ENCODE measurements around the gene ARHGEF19. TPM values are rescaled to one million over a fixed set of nuclear protein-coding genes. Genes with fewer than 3 reads are reported as not detected.
"Not testable (repeated sequence)": the region's sequence is repeated elsewhere in the genome, so short reads cannot be mapped to it uniquely, and the experiment has no call there.

The ARHGEF19 gene
- polyA plus RNA-seq, 3 donors = 5.5 to 8.4 (median 6.8) TPM

GRCh38 chr1:16209132-16209846, 3.2 kb downstream of the ARHGEF19 start:
- no peak overlapping the region for H3K27ac ChIP-seq (ENCODE audit: low read depth, low read length)
- WGBS, 3 donors = 61 to 83% (median 82%) methylated on average over 9 of the region's 9 CpGs

- WGBS, 3 donors = 82 to 85% (median 82%) methylated on average over 13 of the region's 13 CpGs
- H3K27ac ChIP-seq (ENCODE audit: low read depth, low read length) = no peak overlapping the region
Observed at GRCh38 chr1:16208270-16208987, 4.0 kb downstream of the ARHGEF19 start.

DNA sequence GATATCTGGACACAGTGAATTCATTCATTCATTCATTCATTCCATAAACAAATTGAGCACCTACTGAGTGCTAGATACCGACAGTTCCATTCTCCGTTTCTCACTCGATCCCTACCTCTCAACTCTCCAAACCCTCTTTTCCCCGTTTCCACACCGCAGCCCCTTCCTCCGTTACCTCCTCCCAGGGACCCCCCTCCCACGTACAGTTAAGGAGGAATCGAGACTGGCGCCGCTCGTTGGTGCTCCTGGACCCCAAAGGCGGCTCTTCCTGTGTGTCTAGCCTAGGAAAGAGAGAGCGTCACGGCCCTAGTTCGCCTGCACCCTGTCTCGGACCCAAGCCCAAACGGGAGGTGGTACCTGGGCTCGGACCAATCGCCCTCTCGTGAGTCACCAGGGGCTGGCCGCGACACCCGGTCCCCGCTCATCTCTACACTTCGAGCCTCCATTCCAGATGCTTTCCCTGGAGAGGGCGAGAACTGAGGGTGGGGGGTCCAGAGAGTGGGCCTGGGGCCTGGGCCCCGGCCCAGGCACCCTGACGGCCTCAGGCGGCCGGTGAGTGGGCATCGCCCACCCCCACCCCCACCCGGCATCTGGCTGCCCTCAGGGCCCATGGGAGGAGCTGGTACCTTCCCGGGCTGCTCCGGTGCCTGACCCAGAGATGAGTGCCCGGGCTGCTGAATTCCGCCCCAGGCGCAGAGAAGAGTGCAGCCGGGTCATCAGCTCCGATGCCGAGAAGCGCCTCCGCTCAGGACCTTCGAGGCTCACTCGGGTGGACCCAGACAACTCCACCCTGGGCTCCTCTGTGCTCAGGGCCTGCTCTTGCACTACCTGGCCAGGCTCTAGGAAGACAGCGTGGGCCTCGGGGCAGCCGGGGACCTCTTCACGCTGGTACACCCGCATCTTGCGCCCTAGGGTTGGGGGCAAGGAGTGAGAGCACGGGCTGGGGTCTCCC, 4.9 kb downstream of the ARHGEF19 start:
- 56 to 72% (median 58%) methylated on average over 44 to 51 of the region's 51 CpGs for WGBS, 3 donors

GRCh38 chr1:16206547-16207317, 5.7 kb downstream of the ARHGEF19 start:
- H3K27ac ChIP-seq (ENCODE audit: low read depth, low read length) = peak overlapping the region; percentile 58
- WGBS, 3 donors = 0 to 1% (median 1%) methylated on average over 69 to 87 of the region's 87 CpGs

More for the DNA sequence above, 4.9 kb downstream of the ARHGEF19 start:
- no peak overlapping the region for H3K27ac ChIP-seq (ENCODE audit: low read depth, low read length)

- no peak overlapping the region for H3K27ac ChIP-seq (ENCODE audit: low read depth, low read length)
- WGBS, 3 donors = 36 to 39% (median 38%) methylated on average over 29 to 38 of the region's 38 CpGs
Observed at GRCh38 chr1:16205891-16206546, 6.4 kb downstream of the ARHGEF19 start.

DNA sequence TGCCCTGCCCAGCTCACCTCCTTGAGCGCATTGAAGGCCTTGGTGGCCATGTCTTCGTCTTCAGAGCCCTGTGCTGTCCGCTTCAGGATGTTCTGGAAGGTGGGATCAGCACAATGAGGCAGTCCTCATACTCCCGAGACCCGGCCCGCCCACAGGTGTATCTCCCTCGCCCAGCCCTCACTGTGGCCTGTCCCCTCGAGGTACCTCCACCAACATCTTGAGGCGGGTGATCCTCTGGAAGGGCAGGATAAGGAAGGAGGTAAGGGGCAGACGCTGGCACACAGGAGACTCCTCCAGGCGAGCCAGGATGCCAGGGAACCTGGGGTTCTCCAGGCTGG, 7.1 kb downstream of the ARHGEF19 start:
- H3K27ac ChIP-seq (ENCODE audit: low read depth, low read length) = no peak overlapping the region
- 90 to 96% (median 94%) methylated on average over 11 of the region's 11 CpGs for WGBS, 3 donors

GRCh38 chr1:16204634-16205333, 7.7 kb downstream of the ARHGEF19 start:
- 83 to 89% (median 85%) methylated on average over 12 of the region's 12 CpGs for WGBS, 3 donors
- no peak overlapping the region for H3K27ac ChIP-seq (ENCODE audit: low read depth, low read length)

DNA sequence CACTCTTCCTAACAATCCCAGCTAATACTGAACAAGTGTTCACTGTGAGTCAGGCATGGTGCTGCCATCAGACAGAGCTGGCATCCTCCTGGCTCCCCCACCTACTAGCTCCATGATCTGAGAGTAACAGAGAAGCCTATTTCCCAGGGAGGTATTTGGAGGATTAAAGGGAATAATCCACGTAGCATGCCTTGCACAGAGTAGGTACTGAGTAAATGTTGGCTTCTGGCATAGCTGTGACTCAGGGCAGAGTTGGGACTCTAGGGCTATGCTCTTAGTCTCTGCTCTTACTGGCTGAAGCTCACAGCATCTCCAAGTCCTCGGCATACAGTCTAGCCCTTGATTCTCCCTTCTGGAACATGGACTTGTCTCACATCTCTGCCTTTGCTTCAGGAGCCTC, 8.2 kb downstream of the ARHGEF19 start:
- 90 to 96% (median 94%) methylated on average over 2 of the region's 2 CpGs for WGBS, 3 donors
- H3K27ac ChIP-seq (ENCODE audit: low read depth, low read length) = no peak overlapping the region

DNA sequence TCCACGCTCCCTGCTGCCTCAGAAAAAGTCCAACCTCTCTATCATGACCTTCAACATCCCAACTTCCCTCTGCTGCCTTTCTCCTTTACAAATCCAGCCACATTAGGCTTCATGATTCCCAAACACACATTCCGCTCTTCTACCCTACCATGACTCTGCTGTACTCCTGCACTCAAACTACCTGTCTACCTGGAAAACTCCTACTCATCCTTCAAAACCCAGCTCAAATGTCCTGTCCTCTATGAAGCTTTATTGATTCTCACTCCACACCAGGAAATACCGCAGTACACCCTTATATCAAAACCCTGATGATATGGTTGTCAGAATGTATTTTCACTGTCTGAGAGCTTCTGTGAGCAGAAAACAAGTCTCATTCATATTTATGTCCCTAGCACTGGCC, 8.9 kb downstream of the ARHGEF19 start:
- 54 to 70% (median 56%) methylated on average over 3 of the region's 3 CpGs for WGBS, 3 donors
- H3K27ac ChIP-seq (ENCODE audit: low read depth, low read length) = no peak overlapping the region

DNA sequence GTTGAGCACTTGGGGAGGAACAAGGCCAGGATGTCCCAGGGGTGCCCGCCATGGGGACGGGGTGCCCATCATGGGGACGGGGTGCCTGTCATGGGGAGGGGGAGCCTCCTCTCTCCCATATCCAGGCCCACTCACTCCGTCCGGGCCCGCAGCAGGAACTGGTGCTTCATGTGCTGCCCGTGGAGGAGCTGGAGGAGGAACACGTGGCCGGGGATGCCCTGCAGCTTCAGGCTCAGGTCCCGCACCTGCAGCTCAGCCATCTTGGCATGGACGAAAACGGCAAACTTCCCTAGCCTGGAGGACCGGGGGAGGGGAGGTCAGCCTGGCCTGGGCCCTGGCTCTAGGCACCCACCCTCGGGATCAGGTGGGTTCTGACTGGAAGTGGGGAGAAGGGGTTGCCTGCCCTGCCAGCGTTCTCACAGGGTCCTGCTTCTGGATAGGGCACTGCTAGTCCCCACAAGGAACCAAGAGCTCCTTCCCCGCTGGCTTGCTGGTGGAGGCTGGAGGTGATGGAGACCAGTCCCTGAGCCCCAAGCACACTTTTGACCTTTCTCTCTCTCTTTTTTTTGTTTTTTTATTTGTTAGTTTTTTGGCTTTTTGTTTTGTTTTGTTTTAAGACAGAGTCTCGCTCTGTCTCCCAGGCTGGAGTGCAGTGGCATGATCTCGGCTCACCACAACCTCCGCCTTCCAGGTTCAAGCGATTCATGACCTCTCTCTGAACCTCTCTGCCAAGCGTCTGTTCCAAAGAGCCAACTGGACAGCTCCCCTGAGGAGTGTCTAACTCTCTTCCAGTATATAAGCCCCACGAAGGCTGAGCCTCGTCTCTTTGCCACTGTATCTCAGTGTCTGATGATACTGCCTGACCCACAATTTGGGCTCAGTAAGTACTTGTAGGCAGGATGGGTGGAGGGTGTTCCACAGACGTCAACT, 9.9 kb downstream of the ARHGEF19 start:
- WGBS, 3 donors = 80 to 92% (median 88%) methylated on average over 24 of the region's 24 CpGs
- H3K27ac ChIP-seq (ENCODE audit: low read depth, low read length) = no peak overlapping the region

DNA sequence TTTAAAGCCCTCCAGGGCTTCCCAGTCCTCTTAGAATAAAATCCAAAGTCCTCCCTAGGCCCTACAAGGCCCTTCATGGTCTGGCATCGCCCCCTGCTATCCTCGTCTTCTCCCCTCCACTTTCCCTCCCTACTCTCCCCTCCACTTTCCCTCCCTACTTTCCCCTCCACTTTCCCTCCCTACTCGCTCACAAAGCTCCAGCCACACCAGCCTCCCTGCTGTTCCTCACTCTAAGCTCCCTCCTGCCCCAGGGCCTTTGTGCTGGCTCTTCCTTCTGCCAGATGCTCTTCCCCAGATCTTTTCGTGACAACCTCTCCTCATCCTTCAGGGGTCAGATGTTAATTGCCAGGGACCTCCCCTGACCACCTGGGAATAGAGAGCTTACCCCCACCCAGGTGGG, 12.8 kb downstream of the ARHGEF19 start:
- WGBS, 3 donors = 86 to 94% (median 94%) methylated on average over 4 of the region's 4 CpGs
- H3K27ac ChIP-seq (ENCODE audit: low read depth, low read length) = no peak overlapping the region

DNA sequence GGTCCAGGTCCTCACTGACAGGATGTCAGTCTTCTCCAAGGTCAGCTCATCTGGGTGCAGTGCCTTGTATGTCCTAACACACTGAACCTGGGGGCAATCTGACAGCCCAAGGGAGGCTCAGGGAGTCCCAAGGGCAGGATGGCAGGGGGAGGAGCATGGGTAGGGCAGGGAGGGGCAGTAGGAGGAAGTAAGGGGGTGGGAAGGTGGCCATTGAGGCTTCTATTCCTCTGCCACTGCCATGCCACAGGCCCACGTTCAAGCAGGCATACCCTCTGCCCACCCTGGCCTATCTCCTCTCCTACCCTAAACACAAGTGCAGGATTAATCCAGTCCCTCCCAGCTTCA, 13.3 kb downstream of the ARHGEF19 start:
- no peak overlapping the region for H3K27ac ChIP-seq (ENCODE audit: low read depth, low read length)
- 11 to 100% (median 38%) methylated on average over 1 of the region's 1 CpG for WGBS, 3 donors

DNA sequence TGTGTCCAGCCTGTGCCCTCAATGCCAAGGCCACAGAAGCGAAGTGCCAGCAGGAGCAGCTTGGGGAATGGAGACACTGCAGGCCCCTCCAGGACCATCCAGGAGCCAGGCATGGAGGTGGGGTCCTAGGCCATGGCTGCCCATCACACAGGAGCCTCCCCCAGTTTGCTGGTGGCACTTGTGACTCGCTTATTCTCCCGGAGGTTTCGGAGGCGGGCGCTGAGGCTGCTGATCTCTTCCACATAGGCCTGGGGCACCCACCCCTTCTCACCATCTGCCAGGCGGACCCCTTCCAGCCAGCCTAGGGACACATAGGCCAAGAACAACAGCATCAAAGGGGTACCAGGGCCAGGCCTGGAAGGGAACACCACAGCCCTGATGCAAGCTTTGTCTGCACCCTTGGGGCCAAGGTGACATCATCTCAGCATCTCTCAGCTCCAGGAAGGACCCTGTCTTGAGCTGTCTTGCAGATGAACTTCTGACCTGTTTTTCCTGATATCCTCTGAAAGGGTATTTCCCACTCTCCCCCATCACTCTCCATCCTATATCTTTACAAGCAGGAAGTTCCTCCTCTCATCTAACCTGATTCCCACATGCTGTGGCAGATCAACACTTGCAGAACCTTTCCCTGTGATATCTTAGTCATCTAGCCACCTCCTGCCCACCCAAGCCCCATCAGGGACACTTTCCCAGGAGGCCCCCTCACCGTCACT, 13.9 kb downstream of the ARHGEF19 start:
- no peak overlapping the region for H3K27ac ChIP-seq (ENCODE audit: low read depth, low read length)
- WGBS, 3 donors = 90 to 94% (median 90%) methylated on average over 8 of the region's 8 CpGs

- 65 to 98% (median 65%) methylated on average over 3 of the region's 3 CpGs for WGBS, 3 donors
- H3K27ac ChIP-seq (ENCODE audit: low read depth, low read length) = no peak overlapping the region
Observed at GRCh38 chr1:16196874-16197273, 15.6 kb downstream of the ARHGEF19 start.

- H3K27ac ChIP-seq (ENCODE audit: low read depth, low read length) = not testable (repeated sequence)
- 93 to 98% (median 98%) methylated on average over 4 of the region's 4 CpGs for WGBS, 3 donors
Observed at GRCh38 chr1:16196139-16196538, 16.3 kb downstream of the ARHGEF19 start.

GRCh38 chr1:16195518-16195905, 16.9 kb downstream of the ARHGEF19 start:
- 80 to 91% (median 87%) methylated on average over 7 of the region's 7 CpGs for WGBS, 3 donors
- no peak overlapping the region for H3K27ac ChIP-seq (ENCODE audit: low read depth, low read length)

All from adipose tissue (tissue), 3 donors.